Activated CD4-positive, alpha-beta T cell treated with anti-CD3 and anti-CD28 coated beads, Interleukin-2, amount 50 U/mL, for 1 hour (primary cell): ENCODE data around the gene GLMP.

ENCODE experiments used
- DNase-seq: peaks from one replicate; pipeline ENCODE4 v3.0.0-alpha.2; 2020

Gene GLMP

DNA sequence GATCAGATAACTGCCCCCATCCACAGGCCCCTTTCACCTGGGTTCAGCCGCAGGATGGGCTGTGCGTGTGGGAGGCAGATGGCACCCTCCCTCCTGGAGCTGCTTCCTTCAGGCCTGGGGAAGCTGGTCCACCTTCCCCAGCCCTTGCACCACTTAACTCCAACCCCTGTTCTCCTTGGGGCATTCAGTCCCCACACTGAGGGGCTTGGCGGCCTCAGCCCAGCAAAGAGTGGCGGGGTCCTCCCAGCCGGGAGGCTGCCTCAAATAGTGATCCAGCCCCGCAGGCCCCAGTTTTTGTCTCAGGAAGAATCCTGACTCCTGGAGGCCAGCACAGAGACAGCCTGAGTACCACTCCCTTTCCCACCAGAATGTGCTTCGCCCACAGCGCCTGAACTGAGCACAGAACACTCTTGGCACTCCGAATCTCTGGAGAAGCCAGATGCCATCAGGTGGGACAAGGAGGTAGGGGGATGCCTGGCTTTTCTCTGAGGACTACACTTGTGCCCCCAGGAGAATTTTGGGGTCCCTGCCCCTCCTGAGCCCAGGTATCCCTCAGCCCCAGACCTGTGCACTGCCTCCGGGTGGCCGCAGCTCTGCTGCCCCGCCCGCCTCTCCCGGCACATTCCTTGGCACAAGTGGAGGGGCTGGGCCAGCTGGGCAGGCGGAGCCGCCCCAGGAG lies 48.6 kb downstream of the GLMP start:
- DNase-seq, result no peak

DNA sequence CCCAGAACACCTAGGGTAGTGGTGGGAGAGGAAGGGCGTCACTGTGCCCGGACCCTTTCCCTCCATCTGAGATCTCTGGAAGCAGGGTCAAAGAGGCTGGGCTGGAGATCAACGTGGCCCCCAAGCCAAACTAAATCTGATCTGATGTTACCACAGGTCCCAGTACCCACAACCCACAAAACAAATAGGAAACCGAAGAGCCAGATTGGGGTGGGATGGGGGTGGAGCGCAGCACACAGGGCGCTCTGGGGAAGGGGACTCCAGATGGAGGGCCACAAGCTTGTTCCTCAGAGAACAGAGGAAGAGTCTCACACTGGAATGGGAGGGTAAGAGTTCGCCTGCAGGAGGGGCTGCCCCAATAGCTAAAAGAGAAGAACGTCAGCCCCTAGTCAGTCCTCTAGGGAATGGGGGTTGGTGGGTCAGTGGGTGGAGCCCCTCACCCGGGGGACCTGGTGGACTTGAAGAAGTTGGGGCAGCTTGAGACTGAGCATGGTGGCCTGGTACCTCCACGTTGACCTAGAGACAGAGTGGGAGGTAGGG lies 49.2 kb downstream of the GLMP start:
- no peak for DNase-seq

- peak; percentile 36 for DNase-seq
Observed at GRCh38 chr1:156245451-156246232, 49.8 kb downstream of the GLMP start.

GRCh38 chr1:156244712-156245111 lies 50.8 kb downstream of the GLMP start:
- no peak for DNase-seq

GRCh38 chr1:156244126-156244525 lies 51.4 kb downstream of the GLMP start:
- no peak for DNase-seq

GRCh38 chr1:156242738-156243137 lies 52.7 kb downstream of the GLMP start:
- no peak for DNase-seq
